ENCODE results near the gene F11R.
A peak's percentile ranks its signal among the peaks of the same experiment; 100 is the strongest.

F11R gene

DNA sequence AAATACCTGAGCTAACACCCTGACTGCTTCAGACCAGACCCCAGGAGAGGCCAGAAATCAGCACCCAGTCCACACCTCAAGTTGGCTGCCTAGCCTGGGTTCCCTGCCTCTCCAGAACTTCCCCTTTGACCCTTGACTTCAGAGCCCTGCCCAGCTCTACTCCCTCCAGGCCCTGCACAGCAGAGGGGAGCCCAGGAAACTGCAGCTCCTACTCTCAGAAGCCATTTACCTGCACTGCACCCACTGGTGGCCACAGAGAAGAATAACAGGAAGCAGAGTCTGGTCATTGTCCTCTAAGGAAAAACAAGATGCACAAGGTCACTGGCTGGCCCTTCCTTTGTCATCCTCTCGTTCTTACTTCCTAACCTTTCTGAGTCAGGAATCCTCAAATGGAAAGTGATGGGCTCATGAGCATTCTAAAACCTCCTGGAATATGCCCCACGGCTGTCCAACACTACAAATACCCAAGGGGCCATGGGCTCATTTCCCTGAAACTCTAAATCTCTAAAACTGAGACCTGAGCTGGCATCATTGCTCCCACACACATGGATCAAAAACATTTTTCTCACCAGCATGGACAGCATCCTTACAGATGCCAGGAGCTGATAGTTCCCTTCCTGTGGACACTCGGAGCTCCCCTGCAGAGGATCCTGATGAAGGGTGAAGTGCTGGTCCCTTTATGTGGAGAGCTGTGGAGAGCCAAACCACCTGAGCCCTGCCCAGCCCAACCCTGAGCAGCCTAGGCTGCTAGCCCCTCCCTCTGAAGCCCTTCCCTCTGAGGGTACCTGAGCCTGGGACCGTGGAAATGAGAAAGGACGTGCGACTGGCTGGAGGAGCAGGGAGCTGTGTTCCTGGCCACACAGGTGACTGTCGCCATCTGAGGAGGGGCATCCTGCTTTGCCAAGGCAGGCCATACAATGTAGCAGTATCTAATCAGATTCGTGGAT, 66.5 kb downstream of the F11R start, which contains the start of gene ITLN2:
TSS of gene ITLN2 (minus strand) at position 652 of the 947 bp plus-strand sequence. CDS start at position 584, 68 bp downstream.
- H3K36me3 ChIP-seq (ENCODE audit: control insufficient read depth, insufficient read depth, low read length) = no peaks in the 10 kb centered on the region
- TF ChIP-seq, protein P1, sequence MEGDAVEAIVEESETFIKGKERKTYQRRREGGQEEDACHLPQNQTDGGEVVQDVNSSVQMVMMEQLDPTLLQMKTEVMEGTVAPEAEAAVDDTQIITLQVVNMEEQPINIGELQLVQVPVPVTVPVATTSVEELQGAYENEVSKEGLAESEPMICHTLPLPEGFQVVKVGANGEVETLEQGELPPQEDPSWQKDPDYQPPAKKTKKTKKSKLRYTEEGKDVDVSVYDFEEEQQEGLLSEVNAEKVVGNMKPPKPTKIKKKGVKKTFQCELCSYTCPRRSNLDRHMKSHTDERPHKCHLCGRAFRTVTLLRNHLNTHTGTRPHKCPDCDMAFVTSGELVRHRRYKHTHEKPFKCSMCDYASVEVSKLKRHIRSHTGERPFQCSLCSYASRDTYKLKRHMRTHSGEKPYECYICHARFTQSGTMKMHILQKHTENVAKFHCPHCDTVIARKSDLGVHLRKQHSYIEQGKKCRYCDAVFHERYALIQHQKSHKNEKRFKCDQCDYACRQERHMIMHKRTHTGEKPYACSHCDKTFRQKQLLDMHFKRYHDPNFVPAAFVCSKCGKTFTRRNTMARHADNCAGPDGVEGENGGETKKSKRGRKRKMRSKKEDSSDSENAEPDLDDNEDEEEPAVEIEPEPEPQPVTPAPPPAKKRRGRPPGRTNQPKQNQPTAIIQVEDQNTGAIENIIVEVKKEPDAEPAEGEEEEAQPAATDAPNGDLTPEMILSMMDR (IDR thresholded peaks at IDR 0.05) = peak; percentile 29
- no peak within 1 kb of the TSS for H3K9ac ChIP-seq

GRCh38 chr1:160953030-160953429, 67.9 kb downstream of the F11R start:
- H3K27ac ChIP-seq = no peak overlapping the region
- no peak overlapping the region for H3K4me2 ChIP-seq (ENCODE audit: low read length)
- H3K27me3 ChIP-seq (ENCODE audit: control insufficient read depth, insufficient read depth, low read length) = no peaks in the 10 kb centered on the region
- H3K9ac ChIP-seq = no peak overlapping the region
- TF ChIP-seq, protein P1 (IDR thresholded peaks at IDR 0.05) = no peak
- H3K79me2 ChIP-seq = no peaks in the 10 kb centered on the region
- H3K4me1 ChIP-seq = no peaks in the 10 kb centered on the region
- H3K36me3 ChIP-seq (ENCODE audit: control insufficient read depth, insufficient read depth, low read length) = no peaks in the 10 kb centered on the region
- H3K4me3 ChIP-seq (ENCODE audit: low read depth, low read length) = no peak overlapping the region
- no peak overlapping the region for H2AFZ ChIP-seq
- no peaks in the 10 kb centered on the region for H3K9me3 ChIP-seq (ENCODE audit: control insufficient read depth, low read length)

More for the DNA sequence above, 66.5 kb downstream of the F11R start, which contains the start of gene ITLN2:
- no peaks in the 10 kb centered on the region for H3K9me3 ChIP-seq (ENCODE audit: control insufficient read depth, low read length)
- H3K4me1 ChIP-seq = no peaks in the 10 kb centered on the region
- no peak within 1 kb of the TSS for H3K27ac ChIP-seq
- no peak within 1 kb of the TSS for H3K4me3 ChIP-seq (ENCODE audit: low read depth, low read length)
- H2AFZ ChIP-seq = no peak within 1 kb of the TSS
- no peaks in the 10 kb centered on the region for H3K27me3 ChIP-seq (ENCODE audit: control insufficient read depth, insufficient read depth, low read length)
- H3K79me2 ChIP-seq = no peaks in the 10 kb centered on the region
- no peak within 1 kb of the TSS for H3K4me2 ChIP-seq (ENCODE audit: low read length)

DNA sequence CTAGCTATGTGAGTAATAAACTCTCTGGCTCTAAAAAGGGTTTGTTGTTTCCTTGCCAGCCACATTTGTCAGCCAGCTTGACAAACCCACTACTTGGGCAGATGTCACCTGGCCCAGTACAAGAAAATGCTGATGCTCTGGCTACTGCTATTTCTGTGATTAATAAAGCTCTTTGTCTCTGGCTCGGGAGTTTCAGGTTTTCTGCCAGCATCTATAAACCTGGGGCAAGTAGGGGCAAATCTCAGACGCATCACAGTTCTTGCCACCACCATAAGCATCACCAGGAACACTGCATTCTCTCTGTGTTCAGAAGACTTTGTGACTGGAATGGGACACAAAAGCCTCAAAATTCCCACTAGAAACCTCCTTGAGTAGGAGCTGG, 68.8 kb downstream of the F11R start:
- Histone ChIP-seq H3K4me1 (no peaks in the 10 kb centered on the region), H3K4me3 (ENCODE audit: low read depth, low read length) (no peak overlapping the region), H3K27ac (no peak overlapping the region), H2AFZ (no peak overlapping the region), H3K27me3 (ENCODE audit: control insufficient read depth, insufficient read depth, low read length) (no peaks in the 10 kb centered on the region), H3K36me3 (ENCODE audit: control insufficient read depth, insufficient read depth, low read length) (no peaks in the 10 kb centered on the region), H3K79me2 (no peaks in the 10 kb centered on the region), H3K4me2 (ENCODE audit: low read length) (no peak overlapping the region), H3K9me3 (ENCODE audit: control insufficient read depth, low read length) (no peaks in the 10 kb centered on the region), H3K9ac (no peak overlapping the region)
- TF ChIP-seq, protein P1 (IDR thresholded peaks at IDR 0.05) = no peak

DNA sequence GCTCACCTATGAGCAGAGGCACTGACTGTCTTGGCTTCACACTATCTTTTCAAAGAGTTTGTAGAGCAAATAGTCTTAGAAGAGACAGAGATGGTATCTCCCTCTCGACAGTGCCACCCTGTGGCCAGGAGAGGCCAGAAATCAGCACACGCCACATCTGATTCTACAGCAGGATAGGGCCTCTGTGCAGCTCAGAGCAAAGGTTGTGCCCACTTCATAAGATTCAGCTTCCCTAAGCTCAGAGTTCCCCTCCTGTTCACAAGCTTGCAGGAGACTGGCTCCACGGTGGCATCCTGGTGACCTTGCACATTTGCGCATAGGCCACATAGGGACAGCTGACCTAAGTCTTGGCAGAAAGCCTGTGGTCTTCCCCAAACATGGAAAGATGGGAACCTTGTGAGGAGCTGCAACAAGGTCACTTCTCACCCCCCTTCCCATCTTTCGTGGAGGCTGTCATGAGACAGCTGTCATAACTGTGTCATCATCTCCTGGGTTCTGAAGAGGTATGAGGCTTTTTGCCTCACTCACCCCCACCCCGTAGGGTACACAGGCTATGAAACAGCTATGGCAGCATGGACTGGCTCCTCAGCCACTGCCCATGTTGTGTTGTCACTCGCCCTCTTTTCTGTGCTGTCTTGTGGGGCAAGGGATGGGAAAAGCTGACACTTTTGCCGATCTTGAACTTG, 69.4 kb downstream of the F11R start:
- no peaks in the 10 kb centered on the region for H3K27me3 ChIP-seq (ENCODE audit: control insufficient read depth, insufficient read depth, low read length)
- no peak overlapping the region for H3K4me2 ChIP-seq (ENCODE audit: low read length)
- no peaks in the 10 kb centered on the region for H3K4me1 ChIP-seq
- TF ChIP-seq, protein P1 (IDR thresholded peaks at IDR 0.05) = peak; percentile 43
- H3K9me3 ChIP-seq (ENCODE audit: control insufficient read depth, low read length) = no peaks in the 10 kb centered on the region
- H3K27ac ChIP-seq = no peak overlapping the region
- H3K36me3 ChIP-seq (ENCODE audit: control insufficient read depth, insufficient read depth, low read length) = no peaks in the 10 kb centered on the region
- no peak overlapping the region for H2AFZ ChIP-seq
- no peaks in the 10 kb centered on the region for H3K79me2 ChIP-seq
- H3K9ac ChIP-seq = no peak overlapping the region
- no peak overlapping the region for H3K4me3 ChIP-seq (ENCODE audit: low read depth, low read length)

All from parathyroid adenoma (tissue), 2 donors.